GM12878 (cell line): ENCODE measurements around the gene ADAP1. TPM values are rescaled to one million over a fixed set of nuclear protein-coding genes. Genes with fewer than 3 reads are reported as not detected.
A peak's percentile ranks its signal among the peaks of the same experiment; 100 is the strongest.

Experiments
- ATAC-seq: fragments of 200-7000 bp; cut with Tn5 transposase; 3 replicates; pipeline ENCODE4 v1.9.1; 2020; ENCODE audit warnings: mild to moderate bottlenecking, moderate library complexity
- BruUV-seq: library from RNA; stranded (reverse); fragments of 400-500 nt; replicated peaks from 2 replicates; lab custom pipeline; 2021; lab: Mats Ljungman, UMichigan
- CTCF ChIA-PET: fragments of 300-600 bp; sonication (Branson Sonifier 250); formaldehyde crosslinking; extraction: SDS; loops from one replicate; lab custom pipeline; 2021; ENCODE audit warnings: inconsistent platforms; lab: Yijun Ruan, JAX
- POLR2A ChIA-PET: fragments of 350-600 bp; formaldehyde crosslinking; extraction: SDS; loops from one replicate; lab custom pipeline; 2021; ENCODE audit warnings: inconsistent platforms; lab: Charles Lee
- RAD21 ChIA-PET: fragments of 300-600 bp; sonication (Branson Sonifier 250); formaldehyde crosslinking; loops from one replicate; lab custom pipeline; 2023; ENCODE audit warnings: antibody characterized with exemption; ENCODE audit not compliant: unreplicated experiment; lab: Charles Lee
- SMC1A ChIA-PET: fragments of 300-600 bp; sonication (Branson Sonifier 250); formaldehyde crosslinking; loops from one replicate; lab custom pipeline; 2023; ENCODE audit not compliant: unreplicated experiment, uncharacterized antibody; lab: Charles Lee
- DNase-seq: peaks from one replicate; pipeline ENCODE4 v3.0.0-alpha.2; 2011; ENCODE audit warnings: low read depth, low spot score
- FAIRE-seq: peaks from 3 replicates; lab custom pipeline; 2011; peaks lifted over from hg19 to GRCh38; lab: Jason Lieb, UNC
- H2AFZ ChIP-seq: 2 replicates; pipeline ENCODE4 v1.6.0; 2011; ENCODE audit warnings: low read depth, low read length, control low read depth; ENCODE audit not compliant: control insufficient read depth
- H3K27ac ChIP-seq: 2 replicates; pipeline ENCODE4 v1.5.1; 2011; ENCODE audit warnings: control low read depth; ENCODE audit not compliant: control insufficient read depth, insufficient read depth
- H3K27me3 ChIP-seq, 2 experiments: replicated peaks in 1 of 2; 2 replicates each; pipeline versions ENCODE4 v1.6.0 to v1.6.1; 2011; ENCODE audit warnings: low read length in 1 of 2; ENCODE audit not compliant: control insufficient read depth in 2 of 2, insufficient read depth in 2 of 2
- H3K36me3 ChIP-seq, 2 experiments: 2 replicates each; pipeline ENCODE4 v1.5.1; 2011; ENCODE audit warnings: low read length in 1 of 2; ENCODE audit not compliant: control insufficient read depth in 2 of 2, insufficient read depth in 2 of 2
- H3K4me1 ChIP-seq: 2 replicates; pipeline ENCODE4 v1.6.1; 2011; ENCODE audit warnings: mild to moderate bottlenecking, low read length, moderate library complexity, mixed read lengths; ENCODE audit not compliant: control insufficient read depth, insufficient read depth
- H3K4me2 ChIP-seq: 2 replicates; pipeline ENCODE4 v1.6.0; 2011; ENCODE audit warnings: control low read depth; ENCODE audit not compliant: control insufficient read depth, insufficient read depth
- H3K4me3 ChIP-seq: fragments of 200-600 bp; sonication (generic); 2 replicates; pipeline ENCODE4 v1.5.1; 2016
- H3K79me2 ChIP-seq: 2 replicates; pipeline ENCODE4 v1.6.0; 2011; ENCODE audit warnings: low read length; ENCODE audit not compliant: control insufficient read depth, insufficient read depth
- H3K9ac ChIP-seq: 2 replicates; pipeline ENCODE4 v1.8.0; 2011; ENCODE audit warnings: low read length, control low read depth, mixed read lengths; ENCODE audit not compliant: control insufficient read depth, insufficient read depth
- H3K9me3 ChIP-seq: replicated peaks from 3 replicates; pipeline ENCODE4 v1.5.1; 2011; ENCODE audit warnings: mild to moderate bottlenecking, low read length; ENCODE audit not compliant: control insufficient read depth, insufficient read depth
- H4K20me1 ChIP-seq: 2 replicates; pipeline ENCODE4 v1.6.0; 2011; ENCODE audit not compliant: control insufficient read depth, insufficient read depth
- BHLHE40 ChIP-seq, 2 experiments: fragments of 450-650 bp in 1 of 2; IDR thresholded peaks; 2 replicates each; pipeline ENCODE4 v1.6.1; 2011 to 2017; ENCODE audit warnings: low read depth in 2 of 2, borderline replicate concordance in 1 of 2, improper control_type of control experiment in 1 of 2, low read length in 1 of 2, mild to moderate bottlenecking in 1 of 2
- CREB1 ChIP-seq: IDR thresholded peaks from 2 replicates; pipeline ENCODE4 v1.6.1; 2012; ENCODE audit warnings: low read depth, mild to moderate bottlenecking, inconsistent platforms
- NR2F1 ChIP-seq: fragments of 450-650 bp; conservative IDR thresholded peaks from 2 replicates; pipeline ENCODE4 v1.6.1; 2017; ENCODE audit warnings: mild to moderate bottlenecking
- ZNF274 ChIP-seq: IDR thresholded peaks from one replicate; pipeline ENCODE4 v1.8.0; 2011; ENCODE audit not compliant: insufficient read length, insufficient read depth
- WGBS: methylation state at CpG from one replicate; pipeline ENCODE4 v1.1.6; 2016; ENCODE audit warnings: low lambda C conversion rate; ENCODE audit not compliant: insufficient replicate concordance, insufficient coverage; ENCODE audit errors: missing lambda C conversion rate; 5-methylcytosine and 5-hydroxymethylcytosine counted together
- in situ Hi-C: fragments of 300-500 bp; cut with MboI; formaldehyde crosslinking; loops from 9 replicates; pipeline ENCODE4 v1.14.3; 2018; ENCODE audit warnings: mixed read lengths
- intact Hi-C: fragments of 100-400 bp; cut with micrococcal nuclease; formaldehyde crosslinking; loops from one replicate; pipeline ENCODE4 v1.14.2; 2022; ENCODE audit not compliant: unreplicated experiment
- polyA plus RNA-seq, 11 experiments: library from polyadenylated mRNA; depleted of rRNA in 4 of 11; unstranded in 6 of 11; stranded (reverse) in 5 of 11; fragments of >200 nt; fragmentation: Nextera tagmentation in 4 of 11; fragmentation: Illumina TruSeq in 1 of 11; extraction: Ambion mirVana in 4 of 11; extraction: Trizol in 1 of 11; gene quantifications; 1 replicate in 1 of 11; 2 replicates in 10 of 11; pipeline versions ENCODE4 v1.2.1 to v1.2.3, GENCODE V29; 2011 to 2016; ENCODE audit warnings: inconsistent platforms in 2 of 11, missing spikeins in 2 of 11, low read depth in 1 of 11
- total RNA-seq, 4 experiments: library from RNA; depleted of rRNA in 3 of 4; stranded (reverse); fragments of >200 nt in 3 of 4; fragmentation: Illumina TruSeq in 1 of 4; extraction: Trizol in 1 of 4; gene quantifications; 2 replicates each; pipeline versions ENCODE4 v1.2.1 to v1.2.3, GENCODE V29; 2013 to 2021

Gene ADAP1
- total and polyA plus RNA-seq, 10 of the 15 experiments (the other 5 are each of a cell fraction or from before 2014, with no cell fraction given), result 0.22 to 44.2 (median 22.0) TPM; not detected in 1

GRCh38 chr7:949021-949934 lies 5.2 kb downstream of the ADAP1 start:
- TF ChIP-seq ZNF274 (no peak), NR2F1 (peak; percentile 88), CREB1 (no peak), BHLHE40 (IDR thresholded peaks at IDR 0.05; ENCODE audit: borderline replicate concordance in 1 of 2, low read depth in 2 of 2, low read length in 1 of 2) (0 out of 4 replicates have a peak, but pooled peaks of 1 of the 2 experiments have one; percentile 3)
- Histone ChIP-seq H3K27ac (peak overlapping the region; percentile 67), H4K20me1 (no peaks in the 10 kb centered on the region), H3K4me2 (peak overlapping the region; percentile 56), H3K9ac (peak overlapping the region; percentile 20; the same call in 1 of the 2 replicates), H2AFZ (no peak overlapping the region), H3K27me3 (no peaks in the 10 kb centered on the region), H3K4me3 (0 out of 2 replicates have a peak overlapping the region, but pooled peaks have one; percentile 2), H3K4me1 (peaks cover 24% of the 10 kb centered on the region), H3K36me3 (no peaks in the 10 kb centered on the region; a peak in 2 of 4 replicates), H3K9me3 (no peaks in the 10 kb centered on the region), H3K79me2 (peaks cover 44% of the 10 kb centered on the region)
- RAD21 ChIA-PET, result interaction anchor here (0.8 to 5.1 kb wide), 6 partner anchors 11 to 42 kb away, joined by 3 to 35 read pairs (median 6); no protein-coding TSS in a partner anchor
- in situ Hi-C loops, result no loop called here
- no TSS peak for BruUV-seq
- FAIRE-seq, result no peak
- intact Hi-C loops, result no loop called here
- POLR2A ChIA-PET, result interaction anchor here (0.7 to 1.7 kb wide), 3 partner anchors 26 to 140 kb away, joined by 3 to 7 read pairs (median 5); no protein-coding TSS in a partner anchor
- SMC1A ChIA-PET, result interaction anchor here (0.8 to 5.1 kb wide), 6 partner anchors 8 to 41 kb away, joined by 3 to 31 read pairs (median 9); no protein-coding TSS in a partner anchor
- 81% methylated on average over 28 of the region's 28 CpGs for WGBS
- DNase-seq, result no peak
- ATAC-seq, result peak; percentile 51
- CTCF ChIA-PET, result interaction anchor here (0.7 to 2.6 kb wide), 2 partner anchors 10 to 26 kb away, joined by 4 to 8 read pairs; no protein-coding TSS in a partner anchor
